ENCODE measurements around the gene DAB2IP. TPM values are rescaled to one million over a fixed set of nuclear protein-coding genes. Genes with fewer than 3 reads are reported as not detected.

DAB2IP gene
- total RNA-seq, 1 experiment from 2014 or later: 52.6 TPM

GRCh38 chr9:121748727-121749423 is 97.4 kb downstream of the DAB2IP start:
- CTCF ChIA-PET: interaction anchor here (1.0 to 9.3 kb wide), 3 partner anchors 12 to 182 kb away, joined by 3 to 78 read pairs (median 13); no protein-coding TSS in a partner anchor

More at GRCh38 chr9:121748727-121749423, 97.4 kb downstream of the DAB2IP start:
- Mint-ChIP-seq H3K4me3 (no peak overlapping the region), H3K9me3 (no peaks in the 10 kb centered on the region), H3K27ac (peak overlapping the region; percentile 36; the same call in 1 of the 2 replicates), H3K36me3 (no peaks in the 10 kb centered on the region), H3K4me1 (peaks cover 13% of the 10 kb centered on the region), H3K27me3 (ENCODE audit: low read depth) (no peaks in the 10 kb centered on the region)
- DNase-seq (ENCODE audit: low spot score): no peak
- TF ChIP-seq JAZF1 (CRISPR knock-in tag; IDR thresholded peaks at IDR 0.05) (no peak), MLX (CRISPR knock-in tag; IDR thresholded peaks at IDR 0.05) (no peak), ATF6 (CRISPR knock-in tag; IDR thresholded peaks at IDR 0.05) (no peak), MYBL2 (CRISPR knock-in tag; IDR thresholded peaks at IDR 0.05) (no peak), FOXP1 (CRISPR knock-in tag; IDR thresholded peaks at IDR 0.05; ENCODE audit: borderline replicate concordance) (no peak), NR2C2 (CRISPR knock-in tag; IDR thresholded peaks at IDR 0.05) (no peak), NFATC4 (CRISPR knock-in tag; IDR thresholded peaks at IDR 0.05) (no peak), ZNF121 (CRISPR knock-in tag; IDR thresholded peaks at IDR 0.05) (no peak), ATF2 (CRISPR knock-in tag; IDR thresholded peaks at IDR 0.05; ENCODE audit: borderline replicate concordance, low read depth) (no peak), ZSCAN18 (CRISPR knock-in tag; IDR thresholded peaks at IDR 0.05) (no peak), AR (CRISPR knock-in tag; IDR thresholded peaks at IDR 0.05) (no peak), MAX (CRISPR knock-in tag; IDR thresholded peaks at IDR 0.05) (no peak), MXD4 (CRISPR knock-in tag; IDR thresholded peaks at IDR 0.05; ENCODE audit: borderline replicate concordance) (no peak), CREM (CRISPR knock-in tag; IDR thresholded peaks at IDR 0.05) (no peak), IRF1 (CRISPR knock-in tag; IDR thresholded peaks at IDR 0.05) (no peak), TEAD4 (CRISPR knock-in tag; IDR thresholded peaks at IDR 0.05) (no peak), ZNF396 (CRISPR knock-in tag; IDR thresholded peaks at IDR 0.05; ENCODE audit: borderline replicate concordance) (no peak), ZNF671 (CRISPR knock-in tag; IDR thresholded peaks at IDR 0.05) (no peak)
- POLR2A ChIA-PET: interaction anchor here (0.6 kb wide), 1 partner anchor 101 kb away, joined by 8 read pairs; no protein-coding TSS in a partner anchor
- no peak for ATAC-seq
